Measurements from ENCODE around the gene NUDT19.
"Not testable (repeated sequence)": the region's sequence is repeated elsewhere in the genome, so short reads cannot be mapped to it uniquely, and the experiment has no call there.

NUDT19 gene

GRCh38 chr19:32691291-32691951 lies at the start of gene NUDT19:
TSS of gene NUDT19 (plus strand) at chr19:32691821. CDS start at chr19:32691961, 140 bp downstream.
- DNase-seq = peak; percentile 57

GRCh38 chr19:32642771-32643170 lies 48.9 kb upstream of the NUDT19 start:
- no peak for DNase-seq

- no peak for DNase-seq
Observed at GRCh38 chr19:32646556-32646955, 45.1 kb upstream of the NUDT19 start.

GRCh38 chr19:32647361-32647760 lies 44.3 kb upstream of the NUDT19 start:
- DNase-seq = no peak

- DNase-seq = no peak
Observed at GRCh38 chr19:32649751-32650150, 41.9 kb upstream of the NUDT19 start.

- no peak for DNase-seq
Observed at GRCh38 chr19:32650671-32651070, 41.0 kb upstream of the NUDT19 start.

- no peak for DNase-seq
Observed at GRCh38 chr19:32651729-32652140, 39.9 kb upstream of the NUDT19 start.

GRCh38 chr19:32652331-32652730 lies 39.3 kb upstream of the NUDT19 start:
- DNase-seq = not testable (repeated sequence)

- no peak for DNase-seq
Observed at GRCh38 chr19:32652894-32653598, 38.6 kb upstream of the NUDT19 start.

GRCh38 chr19:32653599-32653915 lies 38.1 kb upstream of the NUDT19 start:
- no peak for DNase-seq

GRCh38 chr19:32656379-32656778 lies 35.2 kb upstream of the NUDT19 start:
- not testable (repeated sequence) for DNase-seq

- no peak for DNase-seq
Observed at GRCh38 chr19:32658075-32658474, 33.5 kb upstream of the NUDT19 start.

- DNase-seq = no peak
Observed at GRCh38 chr19:32658527-32658926, 33.1 kb upstream of the NUDT19 start.

- no peak for DNase-seq
Observed at GRCh38 chr19:32661318-32661717, 30.3 kb upstream of the NUDT19 start.

GRCh38 chr19:32662186-32662585 lies 29.4 kb upstream of the NUDT19 start:
- no peak for DNase-seq

GRCh38 chr19:32666084-32666483 lies 25.5 kb upstream of the NUDT19 start:
- no peak for DNase-seq

GRCh38 chr19:32669310-32669709 lies 22.3 kb upstream of the NUDT19 start:
- no peak for DNase-seq

GRCh38 chr19:32671883-32672593 lies 19.6 kb upstream of the NUDT19 start:
- DNase-seq = no peak

GRCh38 chr19:32672841-32673240 lies 18.8 kb upstream of the NUDT19 start:
- DNase-seq = no peak

GRCh38 chr19:32673573-32673972 lies 18.0 kb upstream of the NUDT19 start:
- no peak for DNase-seq

GRCh38 chr19:32674153-32674930 lies 17.3 kb upstream of the NUDT19 start:
- no peak for DNase-seq

- DNase-seq = peak; percentile 93
Observed at GRCh38 chr19:32674931-32675719, 16.5 kb upstream of the NUDT19 start, which contains the start of gene ANKRD27. TSS of gene ANKRD27 (minus strand) at chr19:32675180. CDS start at chr19:32659015, 16,165 bp downstream.
